ENCODE measurements around the gene LEMD1. TPM values are rescaled to one million over a fixed set of nuclear protein-coding genes. Genes with fewer than 3 reads are reported as not detected.
"Not testable (repeated sequence)": the region's sequence is repeated elsewhere in the genome, so short reads cannot be mapped to it uniquely, and the experiment has no call there.

LEMD1 gene
- total RNA-seq, 2 donors from 2014 or later: 0.68 to 22.0 TPM

GRCh38 chr1:205417870-205418635 lies 3.8 kb downstream of the LEMD1 start:
- TF ChIP-seq CTCF (IDR thresholded peaks at IDR 0.05) (no peak), POLR2A (IDR thresholded peaks at IDR 0.05) (no peak), POLR2AphosphoS5 (IDR thresholded peaks at IDR 0.05) (no peak)
- no peaks in the 10 kb centered on the region for H3K27me3 ChIP-seq (replicated peaks; ENCODE audit: insufficient read depth)
- 89% methylated on average over 10 of the region's 10 CpGs for WGBS
- no peak for DNase-seq (ENCODE audit: low spot score)
- H3K27ac ChIP-seq: no peak overlapping the region
- no peaks in the 10 kb centered on the region for H3K9me3 ChIP-seq
- H3K4me3 ChIP-seq: no peak overlapping the region
- no peaks in the 10 kb centered on the region for H3K36me3 ChIP-seq
- intact Hi-C loops (cut with DNase I): no loop called here
- no peaks in the 10 kb centered on the region for H3K4me1 ChIP-seq (replicated peaks)

GRCh38 chr1:205416322-205416721 lies 5.5 kb downstream of the LEMD1 start:
- H3K4me1 ChIP-seq (replicated peaks): no peaks in the 10 kb centered on the region
- no peak overlapping the region for H3K27ac ChIP-seq
- H3K9me3 ChIP-seq: no peaks in the 10 kb centered on the region
- no peak overlapping the region for H3K4me3 ChIP-seq
- H3K36me3 ChIP-seq: no peaks in the 10 kb centered on the region
- 76% methylated on average over 2 of the region's 2 CpGs for WGBS
- intact Hi-C loops (cut with DNase I): no loop called here
- TF ChIP-seq POLR2AphosphoS5 (IDR thresholded peaks at IDR 0.05) (no peak), CTCF (IDR thresholded peaks at IDR 0.05) (no peak), POLR2A (IDR thresholded peaks at IDR 0.05) (no peak)
- DNase-seq (ENCODE audit: low spot score): no peak
- H3K27me3 ChIP-seq (replicated peaks; ENCODE audit: insufficient read depth): no peaks in the 10 kb centered on the region

GRCh38 chr1:205410581-205411298 lies 11.1 kb downstream of the LEMD1 start:
- TF ChIP-seq CTCF (IDR thresholded peaks at IDR 0.05): no peak
- 64% methylated on average over 5 of the region's 5 CpGs for WGBS
- H3K9me3 ChIP-seq: no peaks in the 10 kb centered on the region
- H3K4me1 ChIP-seq (replicated peaks): no peaks in the 10 kb centered on the region
- no peak overlapping the region for H3K4me3 ChIP-seq
- H3K36me3 ChIP-seq: no peaks in the 10 kb centered on the region
- H3K27me3 ChIP-seq (replicated peaks; ENCODE audit: insufficient read depth): no peaks in the 10 kb centered on the region
- H3K27ac ChIP-seq: no peak overlapping the region
- no peak for DNase-seq (ENCODE audit: low spot score)
- intact Hi-C loops (cut with DNase I): no loop called here

GRCh38 chr1:205407970-205408369 lies 13.9 kb downstream of the LEMD1 start:
- Histone ChIP-seq H3K4me3 (no peak overlapping the region), H3K9me3 (no peaks in the 10 kb centered on the region), H3K36me3 (no peaks in the 10 kb centered on the region), H3K27me3 (replicated peaks; ENCODE audit: insufficient read depth) (no peaks in the 10 kb centered on the region), H3K4me1 (replicated peaks) (no peaks in the 10 kb centered on the region), H3K27ac (no peak overlapping the region)
- TF ChIP-seq POLR2AphosphoS5 (IDR thresholded peaks at IDR 0.05) (no peak), CTCF (IDR thresholded peaks at IDR 0.05) (no peak), POLR2A (IDR thresholded peaks at IDR 0.05) (no peak)
- WGBS: 87% methylated on average over 5 of the region's 5 CpGs
- no peak for DNase-seq (ENCODE audit: low spot score)
- intact Hi-C loops (cut with DNase I): no loop called here

- H3K4me1 ChIP-seq (replicated peaks); H3K4me3 ChIP-seq; H3K36me3 ChIP-seq; H3K9me3 ChIP-seq; DNase-seq (ENCODE audit: low spot score); H3K27ac ChIP-seq; intact Hi-C loops (cut with DNase I); H3K27me3 ChIP-seq (replicated peaks; ENCODE audit: insufficient read depth): not testable (repeated sequence)
- 80% methylated on average over 7 of the region's 12 CpGs for WGBS
Observed at GRCh38 chr1:205406252-205406651, 15.6 kb downstream of the LEMD1 start.

GRCh38 chr1:205404484-205404883 lies 17.4 kb downstream of the LEMD1 start:
- H3K4me1 ChIP-seq (replicated peaks); intact Hi-C loops (cut with DNase I); H3K9me3 ChIP-seq; H3K4me3 ChIP-seq; H3K36me3 ChIP-seq; DNase-seq (ENCODE audit: low spot score); H3K27ac ChIP-seq; H3K27me3 ChIP-seq (replicated peaks; ENCODE audit: insufficient read depth): not testable (repeated sequence)
- WGBS: 87% methylated on average over 3 of the region's 3 CpGs

All from prostate gland (tissue), 2 donors.